Subcutaneous abdominal adipose tissue (tissue), 5 donors: ENCODE results near the gene PTX4.

Experiments
- H3K27ac ChIP-seq: one replicate; pipeline ENCODE4 v1.7.0; 2013; ENCODE audit warnings: low read depth, mild to moderate bottlenecking, inconsistent platforms, low read length, moderate library complexity
- H3K27me3 ChIP-seq, 5 donors: one replicate each; pipeline ENCODE4 v1.7.0; 2013; ENCODE audit warnings: low read length in 5 of 5, inconsistent platforms in 1 of 5; ENCODE audit not compliant: control insufficient read depth in 5 of 5, insufficient read depth in 4 of 5
- H3K36me3 ChIP-seq, 5 donors: one replicate each; pipeline ENCODE4 v1.7.0; 2013; ENCODE audit warnings: low read length in 5 of 5; ENCODE audit not compliant: control insufficient read depth in 5 of 5, insufficient read depth in 5 of 5
- H3K4me1 ChIP-seq, 5 donors: one replicate each; pipeline ENCODE4 v1.7.0; 2013; ENCODE audit warnings: low read length in 5 of 5, mild to moderate bottlenecking in 3 of 5, moderate library complexity in 1 of 5; ENCODE audit not compliant: control insufficient read depth in 5 of 5, insufficient read depth in 5 of 5
- H3K4me3 ChIP-seq, 5 donors: one replicate each; pipeline ENCODE4 v1.7.0; 2013; ENCODE audit warnings: low read length in 5 of 5, low read depth in 1 of 5
- H3K9ac ChIP-seq, 5 donors: one replicate each; pipeline ENCODE4 v1.7.0; 2013; ENCODE audit warnings: low read length in 5 of 5, mild to moderate bottlenecking in 4 of 5, moderate library complexity in 3 of 5
- H3K9me3 ChIP-seq, 5 donors: one replicate each; pipeline ENCODE4 v1.7.0; 2013; ENCODE audit warnings: low read length in 5 of 5; ENCODE audit not compliant: control insufficient read depth in 5 of 5
- donor health status: healthy.
- donor health status: healthy.
- donor health status: healthy.
- donor health status: healthy.
- donor health status: healthy.

The PTX4 gene

DNA sequence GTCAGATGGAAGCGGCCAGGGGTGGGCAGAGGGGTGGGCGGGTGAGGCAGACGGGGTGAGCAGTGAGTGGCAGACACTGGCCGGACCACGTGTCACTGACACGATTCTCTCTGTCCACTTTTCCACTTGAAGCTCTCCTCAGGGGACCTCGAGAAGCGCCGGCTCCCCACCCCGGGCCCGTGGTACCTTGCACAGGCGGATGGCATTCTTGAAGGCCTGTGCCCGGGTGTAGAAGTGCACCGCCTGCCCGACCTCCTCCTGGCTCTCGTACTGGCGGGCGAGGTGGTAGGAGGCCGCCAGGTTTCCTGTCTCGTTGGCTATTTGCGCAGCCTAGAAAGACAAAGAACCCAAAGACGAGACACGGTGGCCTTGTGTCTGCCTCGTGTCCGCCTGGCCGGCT lies 35.6 kb upstream of the PTX4 start:
- no peak overlapping the region for H3K9ac ChIP-seq
- peaks cover 0 to 9% (median 3%) of the 10 kb centered on the region in 5 donors for H3K27me3 ChIP-seq
- H3K36me3 ChIP-seq = peaks cover 0 to 28% (median 15%) of the 10 kb centered on the region in 5 donors
- no peak overlapping the region for H3K4me3 ChIP-seq
- peaks cover 4 to 28% (median 22%) of the 10 kb centered on the region in 5 donors for H3K4me1 ChIP-seq
- no peaks in the 10 kb centered on the region for H3K9me3 ChIP-seq
- no peak overlapping the region for H3K27ac ChIP-seq

DNA sequence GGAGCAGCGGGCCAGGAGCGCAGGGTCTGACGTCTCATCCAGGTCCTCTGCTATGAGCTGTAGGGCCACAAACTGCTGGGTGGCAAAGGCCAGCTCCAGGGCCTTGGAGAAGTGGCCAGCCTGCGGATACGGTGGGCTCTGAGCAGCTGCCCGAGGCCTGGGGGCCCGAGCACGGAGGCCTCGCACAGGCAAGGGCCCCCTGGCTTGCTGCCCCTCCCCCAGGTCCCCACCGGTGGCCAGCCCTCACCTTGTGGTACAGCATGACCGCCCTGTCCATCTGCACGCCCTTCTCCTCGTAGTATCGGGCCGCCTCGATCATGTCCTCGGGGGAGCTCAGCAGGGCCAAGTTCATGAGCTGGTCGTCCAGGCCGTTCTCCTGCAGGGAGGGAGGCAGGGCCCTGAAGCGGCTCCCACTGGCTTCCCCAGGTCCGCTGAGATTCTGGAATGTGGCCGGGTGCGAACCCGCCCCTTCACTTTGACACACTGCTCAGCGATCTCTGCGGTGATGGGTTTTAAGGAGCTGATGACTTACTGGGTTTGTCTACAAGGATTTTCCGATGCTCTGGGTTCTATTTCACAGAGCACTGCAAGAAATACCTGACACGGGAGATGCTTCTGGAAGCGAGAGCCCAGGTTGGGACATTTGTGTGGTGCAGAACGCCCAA lies 35.0 kb upstream of the PTX4 start:
- H3K4me3 ChIP-seq = no peak overlapping the region
- H3K27ac ChIP-seq = no peak overlapping the region
- peaks cover 0 to 9% (median 3%) of the 10 kb centered on the region in 5 donors for H3K27me3 ChIP-seq
- H3K9ac ChIP-seq = no peak overlapping the region
- H3K36me3 ChIP-seq = peaks cover 0 to 31% (median 20%) of the 10 kb centered on the region in 5 donors
- H3K9me3 ChIP-seq = no peaks in the 10 kb centered on the region
- H3K4me1 ChIP-seq = peaks cover 4 to 22% (median 21%) of the 10 kb centered on the region in 5 donors

DNA sequence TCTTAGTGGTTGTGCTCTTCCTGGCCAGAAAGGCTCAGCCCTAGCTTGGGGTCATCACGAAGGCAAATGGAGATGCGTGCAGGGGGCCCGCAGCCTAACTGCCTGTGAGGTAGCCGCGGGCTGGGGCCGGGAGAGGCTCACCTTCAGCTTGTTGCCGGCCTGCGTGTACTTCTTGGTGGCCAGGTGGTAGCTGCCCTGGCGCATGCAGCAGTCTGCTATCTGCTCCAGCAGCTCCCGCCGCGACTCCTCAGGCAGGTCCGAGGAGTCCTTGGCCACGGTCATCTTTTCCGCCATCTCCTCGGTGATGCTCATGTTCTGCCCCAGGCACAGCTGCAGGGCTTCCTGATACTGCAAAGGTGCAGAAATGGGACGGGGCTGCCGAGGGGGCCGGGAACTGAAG lies 31.7 kb upstream of the PTX4 start:
- no peaks in the 10 kb centered on the region for H3K9me3 ChIP-seq
- no peaks in the 10 kb centered on the region for H3K4me1 ChIP-seq
- H3K4me3 ChIP-seq = no peak overlapping the region
- H3K9ac ChIP-seq = no peak overlapping the region
- H3K36me3 ChIP-seq = peaks cover 0 to 40% (median 22%) of the 10 kb centered on the region in 5 donors
- H3K27ac ChIP-seq = no peak overlapping the region
- no peaks in the 10 kb centered on the region for H3K27me3 ChIP-seq

DNA sequence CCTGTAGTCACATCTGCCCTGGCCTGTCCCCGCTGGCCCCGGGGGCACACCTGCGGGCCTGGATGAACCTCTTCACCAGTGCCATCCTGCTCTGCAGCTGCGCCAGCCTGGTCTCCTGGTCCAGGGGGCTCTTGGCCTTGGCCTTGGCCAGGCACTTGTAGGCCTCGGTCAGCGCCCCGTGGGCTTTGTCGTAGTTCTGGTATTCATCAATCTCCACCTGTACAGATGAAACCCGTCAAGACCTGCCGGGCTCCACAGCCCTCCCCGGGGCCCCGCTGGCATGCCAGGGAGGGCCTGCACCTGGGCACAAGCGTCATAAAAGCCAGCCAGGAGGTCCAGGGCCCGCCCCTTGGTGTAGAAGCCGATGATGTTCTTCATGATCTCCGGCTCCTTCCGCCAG lies 31.1 kb upstream of the PTX4 start:
- H3K27me3 ChIP-seq = no peaks in the 10 kb centered on the region
- H3K4me1 ChIP-seq = no peaks in the 10 kb centered on the region
- peaks cover 0 to 40% (median 22%) of the 10 kb centered on the region in 5 donors for H3K36me3 ChIP-seq
- H3K9me3 ChIP-seq = no peaks in the 10 kb centered on the region
- no peak overlapping the region for H3K9ac ChIP-seq
- no peak overlapping the region for H3K4me3 ChIP-seq
- no peak overlapping the region for H3K27ac ChIP-seq

DNA sequence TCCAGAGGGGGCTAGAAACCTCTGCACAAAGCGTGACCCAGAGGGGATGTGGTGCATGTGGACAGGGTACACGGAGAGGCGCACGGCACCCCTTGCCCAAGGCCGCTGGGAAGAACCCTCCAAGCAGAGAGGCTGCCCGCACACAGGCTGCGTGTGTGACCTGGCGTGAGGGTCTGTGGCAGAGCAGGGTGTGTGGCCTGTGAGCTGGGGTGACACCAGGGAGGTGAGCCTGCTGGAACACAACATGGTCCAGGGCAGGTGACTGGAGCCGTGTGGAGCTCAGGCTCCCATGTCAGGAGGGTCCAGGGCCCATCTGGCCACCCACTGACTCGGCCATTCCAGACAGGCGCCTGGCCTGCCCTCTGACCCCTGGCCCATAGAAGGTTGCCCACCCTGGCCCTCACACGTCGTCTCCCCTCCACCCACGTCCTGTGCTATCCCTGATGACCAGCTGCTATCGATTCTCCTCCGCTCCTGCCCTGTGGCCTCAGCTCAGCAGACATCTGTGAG lies 29.9 kb upstream of the PTX4 start:
- H3K9ac ChIP-seq = no peak overlapping the region
- no peaks in the 10 kb centered on the region for H3K27me3 ChIP-seq
- H3K27ac ChIP-seq = no peak overlapping the region
- no peak overlapping the region for H3K4me3 ChIP-seq
- H3K36me3 ChIP-seq = peaks cover 0 to 39% (median 22%) of the 10 kb centered on the region in 5 donors
- H3K9me3 ChIP-seq = peaks cover 2 to 5% (median 3%) of the 10 kb centered on the region in 5 donors
- no peaks in the 10 kb centered on the region for H3K4me1 ChIP-seq

DNA sequence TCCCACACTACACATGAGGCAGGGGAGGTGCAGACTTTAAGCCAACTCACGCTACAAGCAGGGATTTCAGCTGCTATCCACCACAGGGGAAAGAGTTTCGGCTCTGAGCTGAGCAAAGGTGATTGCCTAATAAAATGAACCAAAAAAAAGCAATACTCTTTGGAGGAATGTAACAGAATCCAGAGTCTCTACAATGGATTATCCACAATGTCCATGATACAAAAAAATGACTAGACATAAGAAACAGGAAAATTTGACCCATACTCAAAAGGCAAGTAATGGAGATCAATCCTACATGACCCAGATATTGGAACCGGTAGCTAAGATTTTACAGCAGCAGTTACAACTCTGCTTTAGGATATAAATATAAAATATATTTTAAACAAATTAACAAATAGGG lies 25.8 kb upstream of the PTX4 start:
- no peak overlapping the region for H3K9ac ChIP-seq
- no peak overlapping the region for H3K27ac ChIP-seq
- peaks cover 2 to 5% (median 3%) of the 10 kb centered on the region in 5 donors for H3K9me3 ChIP-seq
- H3K4me1 ChIP-seq = peaks cover 0 to 27% (median 13%) of the 10 kb centered on the region in 5 donors
- no peak overlapping the region for H3K4me3 ChIP-seq
- no peaks in the 10 kb centered on the region for H3K27me3 ChIP-seq
- peaks cover 0 to 33% (median 16%) of the 10 kb centered on the region in 5 donors for H3K36me3 ChIP-seq

DNA sequence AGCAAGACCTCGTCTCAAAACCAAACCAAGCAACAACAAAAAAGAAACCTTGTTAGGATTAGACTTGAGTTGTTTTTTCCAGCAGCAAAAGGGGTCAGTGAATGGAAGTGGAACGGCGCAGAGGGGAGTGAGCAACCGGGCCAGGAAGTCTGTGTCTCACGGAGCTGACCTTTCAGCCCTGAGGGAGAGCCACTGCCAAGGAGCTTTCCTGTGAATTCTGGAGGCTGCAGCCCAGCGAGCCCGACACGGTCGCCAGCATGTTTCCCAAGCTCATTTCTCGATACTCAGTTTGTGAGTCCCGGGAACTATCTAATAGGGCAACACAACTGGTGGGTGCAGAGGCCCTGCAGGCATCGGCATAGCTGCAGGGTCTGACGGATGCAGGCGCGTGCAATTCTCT lies 24.0 kb upstream of the PTX4 start:
- H3K4me3 ChIP-seq = peak overlapping the region in 2 of 5 donors; percentile 11 to 22
- no peaks in the 10 kb centered on the region for H3K27me3 ChIP-seq
- H3K9ac ChIP-seq = no peak overlapping the region
- peaks cover 2 to 5% (median 3%) of the 10 kb centered on the region in 5 donors for H3K9me3 ChIP-seq
- H3K4me1 ChIP-seq = peaks cover 0 to 38% (median 17%) of the 10 kb centered on the region in 5 donors
- H3K27ac ChIP-seq = no peak overlapping the region
- peaks cover 0 to 30% (median 12%) of the 10 kb centered on the region in 5 donors for H3K36me3 ChIP-seq

DNA sequence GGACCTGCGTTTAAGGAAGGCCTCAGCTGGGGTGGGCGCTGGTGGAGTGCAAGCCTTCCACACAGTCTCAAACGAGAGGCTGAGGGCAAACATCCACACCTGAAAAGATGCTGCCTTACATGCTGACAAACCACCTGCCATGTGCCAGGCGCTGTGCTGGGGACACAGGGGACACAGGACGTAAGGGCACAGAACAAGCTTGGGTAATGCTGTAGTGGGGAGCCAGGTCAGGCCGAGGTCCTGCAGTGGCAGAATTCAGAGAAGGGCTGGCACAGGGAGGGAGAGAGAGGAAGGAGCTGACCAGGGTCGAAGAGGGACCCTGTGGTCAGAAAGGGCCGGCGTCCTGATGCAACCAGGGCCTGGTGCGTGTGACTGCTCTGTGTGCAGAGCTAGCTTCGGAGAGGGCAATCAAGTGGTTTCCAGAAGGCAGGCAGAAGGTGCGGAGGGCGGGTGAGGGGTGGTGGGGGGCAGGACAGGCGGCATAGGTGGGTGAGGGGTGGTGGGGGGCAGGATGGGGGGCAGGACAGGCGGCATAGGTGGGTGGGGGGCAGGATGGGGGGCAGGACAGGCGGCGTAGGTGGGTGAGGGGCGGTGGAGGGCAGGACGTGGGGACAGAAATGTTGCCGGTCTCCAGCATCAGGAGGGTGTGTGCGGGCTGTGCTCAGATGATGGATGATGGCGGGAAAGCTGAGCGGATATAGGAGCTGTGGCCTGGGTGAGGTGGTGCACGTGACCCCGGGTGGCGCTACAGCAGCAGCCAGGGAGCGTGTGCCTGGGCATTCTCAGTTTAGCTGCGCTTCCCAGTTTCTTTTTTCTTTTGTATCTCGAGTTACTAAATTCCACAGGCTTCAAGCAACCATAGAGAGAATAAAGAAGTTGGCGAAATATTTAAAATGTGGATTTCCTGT lies 23.2 kb upstream of the PTX4 start:
- Histone ChIP-seq H3K4me1 (peaks cover 0 to 38% (median 17%) of the 10 kb centered on the region in 5 donors), H3K4me3 (no peak overlapping the region), H3K27me3 (no peaks in the 10 kb centered on the region), H3K9ac (no peak overlapping the region), H3K27ac (no peak overlapping the region), H3K9me3 (peaks cover 2 to 5% (median 3%) of the 10 kb centered on the region in 5 donors), H3K36me3 (peaks cover 0 to 38% (median 17%) of the 10 kb centered on the region in 5 donors)

DNA sequence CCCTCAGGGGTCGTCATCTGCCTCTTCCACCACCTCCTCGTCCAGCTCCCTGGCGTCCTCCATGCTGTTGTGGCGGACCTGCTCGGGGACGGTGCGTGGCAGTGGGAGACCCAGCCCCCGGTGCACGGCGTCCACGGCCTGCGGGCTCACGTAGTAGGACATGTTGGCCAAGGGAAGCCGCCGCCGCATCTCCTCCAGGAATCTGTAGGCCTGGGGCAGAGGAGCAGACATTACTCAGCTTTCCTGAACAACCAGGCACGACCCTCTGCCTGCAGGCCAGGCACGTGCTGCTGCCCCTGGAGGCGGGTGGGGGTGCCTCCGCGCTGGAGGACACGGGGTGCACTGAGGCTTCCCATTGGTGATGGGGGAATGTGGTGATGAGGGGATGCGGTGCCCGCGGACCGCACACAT lies 22.2 kb upstream of the PTX4 start:
- H3K36me3 ChIP-seq = peaks cover 0 to 48% (median 25%) of the 10 kb centered on the region in 5 donors
- H3K27ac ChIP-seq = no peak overlapping the region
- peaks cover 0 to 38% (median 17%) of the 10 kb centered on the region in 5 donors for H3K4me1 ChIP-seq
- H3K4me3 ChIP-seq = no peak overlapping the region
- no peak overlapping the region for H3K9ac ChIP-seq
- H3K27me3 ChIP-seq = no peaks in the 10 kb centered on the region
- peaks cover 2 to 5% (median 3%) of the 10 kb centered on the region in 5 donors for H3K9me3 ChIP-seq
